A549 (cell line): ENCODE results near the gene DDX11. TPM values are rescaled to one million over a fixed set of nuclear protein-coding genes. Genes with fewer than 3 reads are reported as not detected.
"Not testable (repeated sequence)": the region's sequence is repeated elsewhere in the genome, so short reads cannot be mapped to it uniquely, and the experiment has no call there.

ENCODE experiments used
- ATAC-seq, 2 experiments: fragments of 200-7000 bp in 1 of 2; fragments of >200 bp in 1 of 2; cut with Nextera tagmentation in 1 of 2; cut with Tn5 transposase in 1 of 2; 3 replicates each; pipeline versions ENCODE4 v1.8.0 to v1.9.1; 2018 to 2020; ENCODE audit warnings: mild to moderate bottlenecking in 1 of 2, moderate library complexity in 1 of 2
- CTCF ChIA-PET: fragments of 300-600 bp; sonication (Branson Sonifier 250); formaldehyde crosslinking; extraction: SDS; loops from one replicate; lab custom pipeline; 2021; ENCODE audit warnings: antibody characterized with exemption, inconsistent platforms; lab: Yijun Ruan, JAX
- POLR2A ChIA-PET: fragments of 350-600 bp; formaldehyde crosslinking; extraction: SDS; loops from one replicate; lab custom pipeline; 2021; ENCODE audit warnings: antibody characterized with exemption, inconsistent platforms; lab: Yijun Ruan, JAX
- DNase-seq, 2 experiments: peaks; one replicate each; pipeline versions ENCODE4 v3.0.0 to v3.0.0-alpha.2; 2011 to 2016; ENCODE audit warnings: low read depth in 1 of 2, low spot score in 1 of 2
- FAIRE-seq: peaks from 2 replicates; lab custom pipeline; 2011; peaks lifted over from hg19 to GRCh38; lab: Jason Lieb, UNC
- H3K27ac ChIP-seq, 2 experiments: fragments of >200 bp; sonication (Bioruptor Twin); formaldehyde crosslinking; 3 replicates each; pipeline ENCODE4 v1.5.1; 2016 to 2017
- H3K4me1 ChIP-seq: fragments of >200 bp; sonication (Bioruptor Twin); formaldehyde crosslinking; 3 replicates; pipeline ENCODE4 v1.6.1; 2016
- H3K4me2 ChIP-seq: fragments of >200 bp; sonication (Bioruptor Twin); formaldehyde crosslinking; 3 replicates; pipeline ENCODE4 v1.6.1; 2016
- H3K4me3 ChIP-seq: fragments of >200 bp; sonication (Bioruptor Twin); formaldehyde crosslinking; 3 replicates; pipeline ENCODE4 v1.5.1; 2016
- H3K9me3 ChIP-seq: fragments of >200 bp; sonication (Bioruptor Twin); formaldehyde crosslinking; 3 replicates; pipeline ENCODE4 v1.6.1; 2016
- ATOH8 ChIP-seq: fragments of 250-450 bp; sonication (Bioruptor Pico); IDR thresholded peaks from 2 replicates; pipeline ENCODE4 v1.5.0; 2020; ENCODE audit warnings: low read depth, mild to moderate bottlenecking, moderate library complexity
- BCL3 ChIP-seq: fragments of >200 bp; sonication (Bioruptor Twin); formaldehyde crosslinking; IDR thresholded peaks from 3 replicates; pipeline ENCODE4 v1.6.1; 2016
- FOSB ChIP-seq: fragments of 250-450 bp; sonication (Bioruptor Pico); IDR thresholded peaks from 2 replicates; pipeline ENCODE4 v1.5.0; 2020; ENCODE audit warnings: mild to moderate bottlenecking, moderate library complexity
- HMGXB4 ChIP-seq: fragments of 250-450 bp; sonication (Bioruptor Pico); IDR thresholded peaks from 2 replicates; pipeline ENCODE4 v1.5.0; 2021; ENCODE audit warnings: mild to moderate bottlenecking, moderate library complexity, borderline replicate concordance
- RAD21 ChIP-seq, 2 experiments: fragments of >200 bp in 1 of 2; sonication (Bioruptor Twin) in 1 of 2; formaldehyde crosslinking in 1 of 2; IDR thresholded peaks in 1 of 2; conservative IDR thresholded peaks in 1 of 2; 2 replicates in 1 of 2; 3 replicates in 1 of 2; pipeline ENCODE4 v1.6.1; 2012 to 2018; ENCODE audit warnings: inconsistent platforms in 1 of 2
- RARB ChIP-seq: fragments of 250-450 bp; sonication (Bioruptor Pico); IDR thresholded peaks from 2 replicates; pipeline ENCODE4 v1.8.0; 2021; ENCODE audit warnings: mild to moderate bottlenecking, moderate library complexity
- RCOR1 ChIP-seq: fragments of 150-350 bp; IDR thresholded peaks from 2 replicates; pipeline ENCODE4 v1.6.1; 2014; ENCODE audit warnings: antibody characterized with exemption, low read length, low read depth
- REST ChIP-seq: fragments of 200-600 bp; sonication (generic); IDR thresholded peaks from 2 replicates; pipeline ENCODE4 v1.6.1; 2016; ENCODE audit warnings: antibody characterized with exemption, mild to moderate bottlenecking, moderate library complexity
- SMC3 ChIP-seq: fragments of >200 bp; sonication (Bioruptor Twin); formaldehyde crosslinking; IDR thresholded peaks from 3 replicates; pipeline ENCODE4 v1.6.1; 2018; ENCODE audit warnings: inconsistent platforms
- WGBS: methylation state at CpG from one replicate; pipeline ENCODE4 v1.1.6; 2017; ENCODE audit errors: missing lambda C conversion rate; 5-methylcytosine and 5-hydroxymethylcytosine counted together
- polyA plus RNA-seq, 4 experiments: library from polyadenylated mRNA; depleted of rRNA in 3 of 4; stranded (reverse); fragments of >200 nt; fragmentation: RNase III in 1 of 4; extraction: RNeasy Plus Mini Kit Qiagen cat#74134 plus additional on column Dnase treatment in 1 of 4; gene quantifications; 2 replicates in 3 of 4; 3 replicates in 1 of 4; pipeline ENCODE4 v1.2.3, GENCODE V29; 2011 to 2017

DDX11 gene
- polyA plus RNA-seq, 2 of the 4 experiments (the other 2 are of a cell fraction), result 36.7 to 69.2 TPM

GRCh38 chr12:31050548-31050947 is 23.1 kb upstream of the DDX11 start:
- H3K4me3 ChIP-seq, POLR2A ChIA-PET, H3K4me1 ChIP-seq, CTCF ChIA-PET, FAIRE-seq, H3K27ac ChIP-seq, DNase-seq, H3K9me3 ChIP-seq, ATAC-seq, H3K4me2 ChIP-seq: not testable (repeated sequence)
- 79% methylated on average over 7 of the region's 7 CpGs for WGBS

- ATAC-seq, H3K4me3 ChIP-seq, DNase-seq, POLR2A ChIA-PET, H3K4me1 ChIP-seq, H3K27ac ChIP-seq, CTCF ChIA-PET, FAIRE-seq, H3K9me3 ChIP-seq, H3K4me2 ChIP-seq: not testable (repeated sequence)
- 74% methylated on average over 5 of the region's 5 CpGs for WGBS
Measured at GRCh38 chr12:31051692-31052091, 22.0 kb upstream of the DDX11 start.

- ATAC-seq, H3K4me1 ChIP-seq, CTCF ChIA-PET, H3K4me2 ChIP-seq, DNase-seq, H3K9me3 ChIP-seq, H3K4me3 ChIP-seq, POLR2A ChIA-PET, H3K27ac ChIP-seq, FAIRE-seq: not testable (repeated sequence)
- 90% methylated on average over 1 of the region's 1 CpG for WGBS
Measured at GRCh38 chr12:31052121-31052520, 21.5 kb upstream of the DDX11 start.

- H3K27ac ChIP-seq, H3K4me3 ChIP-seq, H3K9me3 ChIP-seq, H3K4me1 ChIP-seq, H3K4me2 ChIP-seq, POLR2A ChIA-PET, FAIRE-seq, DNase-seq: not testable (repeated sequence)
- ATAC-seq, result peak; percentile 26 to 80; a peak in 3 of 6 replicates
- WGBS, result 62% methylated on average over 7 of the region's 7 CpGs
- CTCF ChIA-PET, result interaction anchor here (0.6 to 1.0 kb wide), 2 partner anchors 202 to 206 kb away, joined by 3 read pairs; no protein-coding TSS in a partner anchor
Measured at GRCh38 chr12:31052666-31053439, 20.8 kb upstream of the DDX11 start.

- TF ChIP-seq RAD21 (conservative IDR thresholded peaks at IDR 0.05 in 1 of 2, IDR thresholded peaks at IDR 0.05 in 1 of 2) (peak; percentile 31 to 52; a peak in 3 of 5 replicates), SMC3 (0 out of 3 replicates have a peak, but pooled peaks have one; percentile 20)
- peak in 1 of 2 experiments; percentile 63; a peak in 3 of 6 replicates for ATAC-seq
- H3K4me3 ChIP-seq, H3K9me3 ChIP-seq, DNase-seq, H3K4me2 ChIP-seq, POLR2A ChIA-PET, H3K27ac ChIP-seq, FAIRE-seq, H3K4me1 ChIP-seq: not testable (repeated sequence)
- CTCF ChIA-PET, result interaction anchor here (1.0 kb wide), 1 partner anchor 207 kb away, joined by 3 read pairs; no protein-coding TSS in a partner anchor
- 61% methylated on average over 1 of the region's 1 CpG for WGBS
Measured at GRCh38 chr12:31053944-31054343, 19.7 kb upstream of the DDX11 start.

GRCh38 chr12:31057671-31058070 is 16.0 kb upstream of the DDX11 start:
- DNase-seq, result no peak
- 65% methylated on average over 4 of the region's 4 CpGs for WGBS
- Histone ChIP-seq H3K9me3 (no peaks in the 10 kb centered on the region), H3K27ac (no peak overlapping the region), H3K4me2 (no peak overlapping the region), H3K4me3 (no peak overlapping the region), H3K4me1 (no peaks in the 10 kb centered on the region)
- ATAC-seq, result no peak
- ChIA-PET POLR2A (no interaction called here), CTCF (interaction anchor here (1.0 kb wide), 1 partner anchor 71 kb away, joined by 3 read pairs; no protein-coding TSS in a partner anchor)
- FAIRE-seq, result no peak
- no peak for TF ChIP-seq FOSB
- no peak for TF ChIP-seq RARB (CRISPR knock-in tag)
- no peak for TF ChIP-seq RCOR1
- TF ChIP-seq HMGXB4 (CRISPR knock-in tag), result no peak
- TF ChIP-seq BCL3, result no peak
- no peak for TF ChIP-seq REST
- TF ChIP-seq ATOH8 (CRISPR knock-in tag), result no peak
